ENCODE measurements around the gene NKIRAS2. TPM values are rescaled to one million over a fixed set of nuclear protein-coding genes. Genes with fewer than 3 reads are reported as not detected.

NKIRAS2 gene
- total RNA-seq, 4 donors from 2014 or later, result 27.8 to 39.3 (median 30.4) TPM

- TF ChIP-seq CTCF (IDR thresholded peaks at IDR 0.05), result no peak
- no peak for DNase-seq (ENCODE audit: low spot score)
- ATAC-seq (ENCODE audit: low FRiP score), result no peak
These were observed 3.8 kb downstream of the NKIRAS2 start for GRCh38 chr17:42023524-42024349.

GRCh38 chr17:42025191-42025579 is 5.3 kb downstream of the NKIRAS2 start:
- no peak for TF ChIP-seq CTCF (IDR thresholded peaks at IDR 0.05)
- peak; percentile 5 for ATAC-seq (ENCODE audit: low FRiP score)
- no peak for DNase-seq (ENCODE audit: low spot score)

GRCh38 chr17:42025936-42026335 is 6.0 kb downstream of the NKIRAS2 start:
- no peak for TF ChIP-seq CTCF (IDR thresholded peaks at IDR 0.05)
- no peak for ATAC-seq (ENCODE audit: low FRiP score)
- DNase-seq (ENCODE audit: low spot score), result no peak

GRCh38 chr17:42026857-42027589 is 7.1 kb downstream of the NKIRAS2 start:
- TF ChIP-seq CTCF (IDR thresholded peaks at IDR 0.05), result no peak
- ATAC-seq (ENCODE audit: low FRiP score), result no peak
- DNase-seq (ENCODE audit: low spot score), result no peak

- no peak for TF ChIP-seq CTCF (IDR thresholded peaks at IDR 0.05)
- DNase-seq (ENCODE audit: low spot score) (no peak), ATAC-seq (ENCODE audit: low FRiP score) (no peak)
These were observed 7.7 kb downstream of the NKIRAS2 start for GRCh38 chr17:42027590-42027889.

- TF ChIP-seq CTCF (IDR thresholded peaks at IDR 0.05), result no peak
- no peak for DNase-seq (ENCODE audit: low spot score)
- no peak for ATAC-seq (ENCODE audit: low FRiP score)
These were observed 8.3 kb downstream of the NKIRAS2 start for GRCh38 chr17:42027961-42028790.

All from omental fat pad (tissue), 4 donors.